ENCODE measurements around the gene LAMC3. TPM values are rescaled to one million over a fixed set of nuclear protein-coding genes. Genes with fewer than 3 reads are reported as not detected.

The LAMC3 gene
- total RNA-seq, 1 donor from 2014 or later = 26.4 TPM

DNA sequence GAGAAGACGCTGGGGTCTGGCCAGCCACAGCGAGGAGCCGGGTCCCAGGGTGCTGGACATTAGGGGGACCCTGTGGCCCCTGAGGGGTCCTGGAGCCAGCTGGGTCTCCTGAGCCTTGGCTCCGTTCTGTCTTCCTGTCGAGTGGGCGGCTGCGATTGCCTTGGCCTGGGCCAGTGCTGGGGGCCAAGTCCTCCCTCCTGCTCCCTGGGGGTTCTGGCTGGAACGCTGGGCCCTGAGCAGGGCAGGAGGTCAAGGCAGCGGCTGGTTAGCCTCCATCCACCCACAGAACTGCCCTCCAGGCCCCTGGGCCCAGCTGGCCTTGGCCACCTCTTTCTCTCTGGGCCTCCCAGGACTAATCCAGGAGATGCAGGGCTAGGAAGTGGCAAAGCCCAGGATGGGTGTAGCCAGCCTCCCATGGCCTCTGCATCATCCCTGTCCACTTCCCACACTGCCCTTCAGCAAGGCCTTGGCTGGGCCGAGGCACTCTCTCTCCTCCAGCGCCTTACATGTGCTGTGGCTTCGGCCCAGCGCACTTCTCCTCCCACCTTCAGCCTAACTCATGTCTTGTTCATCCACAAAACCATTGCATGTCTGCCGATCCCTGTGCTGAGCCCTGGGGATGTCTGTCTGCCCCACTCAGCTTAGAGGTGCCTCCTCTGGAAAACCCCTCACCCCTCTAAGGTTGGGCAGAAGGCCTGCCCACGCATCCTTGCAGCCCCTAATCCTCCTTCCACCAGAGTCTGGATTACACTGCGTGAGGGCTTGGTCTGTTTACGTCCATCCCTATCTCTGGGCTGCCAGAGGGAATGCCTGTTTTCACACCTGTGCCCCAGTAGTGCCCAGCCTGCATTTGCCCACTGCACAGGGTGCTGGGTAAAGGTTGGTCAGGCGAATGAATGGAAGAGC is 5.0 kb downstream of the LAMC3 start:
- ATAC-seq (peak in 1 of 2 donors; percentile 10), DNase-seq (no peak)
- intact Hi-C loops (cut with DNase I) = no loop called here
- TF ChIP-seq, protein P1, sequence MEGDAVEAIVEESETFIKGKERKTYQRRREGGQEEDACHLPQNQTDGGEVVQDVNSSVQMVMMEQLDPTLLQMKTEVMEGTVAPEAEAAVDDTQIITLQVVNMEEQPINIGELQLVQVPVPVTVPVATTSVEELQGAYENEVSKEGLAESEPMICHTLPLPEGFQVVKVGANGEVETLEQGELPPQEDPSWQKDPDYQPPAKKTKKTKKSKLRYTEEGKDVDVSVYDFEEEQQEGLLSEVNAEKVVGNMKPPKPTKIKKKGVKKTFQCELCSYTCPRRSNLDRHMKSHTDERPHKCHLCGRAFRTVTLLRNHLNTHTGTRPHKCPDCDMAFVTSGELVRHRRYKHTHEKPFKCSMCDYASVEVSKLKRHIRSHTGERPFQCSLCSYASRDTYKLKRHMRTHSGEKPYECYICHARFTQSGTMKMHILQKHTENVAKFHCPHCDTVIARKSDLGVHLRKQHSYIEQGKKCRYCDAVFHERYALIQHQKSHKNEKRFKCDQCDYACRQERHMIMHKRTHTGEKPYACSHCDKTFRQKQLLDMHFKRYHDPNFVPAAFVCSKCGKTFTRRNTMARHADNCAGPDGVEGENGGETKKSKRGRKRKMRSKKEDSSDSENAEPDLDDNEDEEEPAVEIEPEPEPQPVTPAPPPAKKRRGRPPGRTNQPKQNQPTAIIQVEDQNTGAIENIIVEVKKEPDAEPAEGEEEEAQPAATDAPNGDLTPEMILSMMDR (IDR thresholded peaks at IDR 0.05) = no peak
- no peak overlapping the region for H3K27ac ChIP-seq
- H3K27me3 ChIP-seq (ENCODE audit: low read depth) = peaks cover 33% of the 10 kb centered on the region
- H3K4me3 ChIP-seq = no peak overlapping the region
- no peaks in the 10 kb centered on the region for H3K4me1 ChIP-seq
- no peaks in the 10 kb centered on the region for H3K36me3 ChIP-seq
- no peaks in the 10 kb centered on the region for H3K9me3 ChIP-seq

DNA sequence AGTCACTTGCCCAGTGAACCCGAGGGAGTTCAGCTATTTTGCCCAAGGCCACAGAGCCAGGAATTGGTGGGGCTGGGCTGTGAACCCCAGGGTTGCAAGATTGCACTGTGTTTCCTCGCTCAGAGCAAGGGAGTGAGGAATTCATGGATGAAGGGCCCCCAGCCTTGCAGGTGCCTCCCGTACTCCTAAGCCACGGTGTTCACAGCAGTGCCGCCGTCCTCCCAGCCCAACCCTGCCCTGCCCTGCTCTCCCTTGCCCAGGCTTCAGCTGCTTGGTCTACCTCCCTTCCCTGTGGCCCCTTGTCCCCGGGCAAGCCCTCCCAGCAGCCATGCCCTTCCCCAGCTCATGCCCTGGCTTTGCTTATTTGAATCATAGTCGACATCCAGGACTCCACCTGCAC is 6.1 kb downstream of the LAMC3 start:
- H3K4me3 ChIP-seq = no peak overlapping the region
- no peak for ATAC-seq
- no peaks in the 10 kb centered on the region for H3K36me3 ChIP-seq
- no peaks in the 10 kb centered on the region for H3K4me1 ChIP-seq
- intact Hi-C loops (cut with DNase I) = no loop called here
- no peak for DNase-seq
- TF ChIP-seq, protein P1 (IDR thresholded peaks at IDR 0.05) = no peak
- H3K27ac ChIP-seq = no peak overlapping the region
- H3K27me3 ChIP-seq (ENCODE audit: low read depth) = peaks cover 23% of the 10 kb centered on the region
- no peaks in the 10 kb centered on the region for H3K9me3 ChIP-seq

DNA sequence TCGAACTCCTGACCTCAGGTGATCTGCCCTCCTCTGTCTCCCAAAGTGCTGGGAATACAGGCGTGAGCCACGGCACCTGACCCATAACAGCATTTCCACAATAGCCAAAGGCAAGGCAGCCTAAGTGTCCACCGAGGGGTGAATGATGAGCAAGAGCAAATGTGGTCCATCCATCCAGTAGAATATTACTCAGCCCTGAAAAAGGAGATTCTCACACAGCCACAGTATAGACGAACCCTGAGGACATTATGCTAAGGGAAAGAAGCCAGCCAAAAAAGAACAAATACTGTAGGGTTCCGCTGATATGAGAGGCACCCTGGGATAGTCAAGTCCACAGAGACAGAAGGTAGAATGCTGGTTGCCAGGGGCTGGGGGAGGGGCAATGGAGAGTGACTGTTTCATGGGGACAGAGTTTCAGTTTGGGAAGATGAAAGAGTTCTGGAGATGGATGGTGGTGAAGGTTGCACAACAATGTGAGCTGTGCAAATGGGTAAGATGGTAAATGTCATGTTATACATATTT is 7.0 kb downstream of the LAMC3 start:
- Histone ChIP-seq H3K4me3 (no peak overlapping the region), H3K27me3 (ENCODE audit: low read depth) (peaks cover 15% of the 10 kb centered on the region), H3K4me1 (no peaks in the 10 kb centered on the region), H3K9me3 (no peaks in the 10 kb centered on the region), H3K27ac (no peak overlapping the region), H3K36me3 (no peaks in the 10 kb centered on the region)
- DNase-seq (no peak), ATAC-seq (no peak)
- intact Hi-C loops (cut with DNase I) = no loop called here
- TF ChIP-seq, protein P1 (IDR thresholded peaks at IDR 0.05) = no peak

DNA sequence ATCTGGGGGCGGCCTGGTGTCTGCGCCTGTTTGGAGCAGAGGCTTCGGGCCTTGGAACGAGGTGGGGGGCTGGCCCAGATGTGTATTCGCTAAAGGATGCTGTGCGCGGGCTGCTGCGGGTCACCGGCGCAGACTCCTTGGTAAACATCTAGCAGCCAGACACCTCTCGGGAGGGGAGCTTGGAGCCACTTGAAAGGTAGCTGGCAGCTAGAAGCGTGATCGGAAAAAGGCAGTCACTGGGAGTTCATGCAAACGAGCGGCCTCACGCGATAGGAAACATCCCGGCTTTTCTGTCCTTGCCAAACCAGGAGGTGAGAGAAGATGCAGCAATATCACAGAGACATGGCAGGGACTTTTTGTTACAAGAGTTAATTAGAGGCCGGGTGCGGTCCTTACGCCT is 8.1 kb downstream of the LAMC3 start:
- no peak for ATAC-seq
- H3K27ac ChIP-seq = no peak overlapping the region

DNA sequence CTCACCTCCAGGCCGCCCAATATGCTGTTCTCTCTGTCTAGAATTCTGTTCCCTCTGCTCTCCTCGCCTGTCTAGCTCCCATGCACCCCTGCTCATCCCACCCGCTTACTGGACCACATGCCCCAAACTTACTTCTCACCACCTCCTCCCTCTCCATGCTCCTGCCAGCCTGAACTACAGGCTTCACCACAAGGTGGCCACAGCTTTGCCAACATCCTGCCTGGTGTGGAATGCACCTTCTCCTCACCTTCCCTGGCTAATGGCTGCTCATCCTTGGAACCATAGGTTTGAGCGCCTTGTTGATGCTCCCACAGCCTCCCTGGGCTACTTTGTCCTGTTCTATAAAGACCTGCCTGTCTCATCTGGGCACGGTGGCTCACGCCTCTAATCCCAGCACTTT is 9.6 kb downstream of the LAMC3 start:
- intact Hi-C loops (cut with DNase I) = no loop called here
- no peaks in the 10 kb centered on the region for H3K36me3 ChIP-seq
- H3K4me1 ChIP-seq = no peaks in the 10 kb centered on the region
- TF ChIP-seq, protein P1 (IDR thresholded peaks at IDR 0.05) = no peak
- H3K27ac ChIP-seq = no peak overlapping the region
- ATAC-seq (no peak), DNase-seq (no peak)
- no peak overlapping the region for H3K4me3 ChIP-seq
- no peaks in the 10 kb centered on the region for H3K9me3 ChIP-seq
- H3K27me3 ChIP-seq (ENCODE audit: low read depth) = peaks cover 4% of the 10 kb centered on the region

More for the DNA sequence above, 8.1 kb downstream of the LAMC3 start:
- Histone ChIP-seq H3K9me3 (no peaks in the 10 kb centered on the region), H3K4me3 (no peak overlapping the region), H3K36me3 (no peaks in the 10 kb centered on the region), H3K27me3 (ENCODE audit: low read depth) (peaks cover 13% of the 10 kb centered on the region), H3K4me1 (no peaks in the 10 kb centered on the region)
- TF ChIP-seq, protein P1 (IDR thresholded peaks at IDR 0.05) = no peak
- intact Hi-C loops (cut with DNase I) = no loop called here
- no peak for DNase-seq
